Suprapubic skin (tissue), 4 donors: ENCODE results near the gene RIOK2. TPM values are rescaled to one million over a fixed set of nuclear protein-coding genes. Genes with fewer than 3 reads are reported as not detected.

ENCODE experiments used
- DNase-seq, 2 donors: peaks; one replicate each; pipeline ENCODE4 v3.0.0-alpha.2; 2019; ENCODE audit warnings: low spot score in 2 of 2
- H3K27ac ChIP-seq: fragments of 200-600 bp; sonication (generic); one replicate; pipeline ENCODE4 v1.5.1; 2019
- H3K27me3 ChIP-seq: fragments of 200-600 bp; sonication (generic); one replicate; pipeline ENCODE4 v1.5.1; 2019
- H3K36me3 ChIP-seq: fragments of 200-600 bp; sonication (generic); one replicate; pipeline ENCODE4 v1.5.1; 2019
- H3K4me1 ChIP-seq: fragments of 200-600 bp; sonication (generic); one replicate; pipeline ENCODE4 v1.5.1; 2019
- H3K4me3 ChIP-seq: fragments of 200-600 bp; sonication (generic); one replicate; pipeline ENCODE4 v1.5.1; 2019; ENCODE audit warnings: mild to moderate bottlenecking
- H3K9me3 ChIP-seq: fragments of 200-600 bp; sonication (generic); one replicate; pipeline ENCODE4 v1.5.1; 2019
- EP300 ChIP-seq: sonication (generic); formaldehyde crosslinking; IDR thresholded peaks from one replicate; pipeline ENCODE4 v1.6.1; 2017; ENCODE audit warnings: antibody characterized with exemption
- POLR2A ChIP-seq, 2 donors: fragments of 450-650 bp; IDR thresholded peaks; one replicate each; pipeline ENCODE4 v1.6.1; 2017; ENCODE audit warnings: antibody characterized with exemption in 2 of 2, mild to moderate bottlenecking in 2 of 2, moderate library complexity in 2 of 2
- POLR2AphosphoS5 ChIP-seq, 3 donors: sonication (generic); formaldehyde crosslinking; IDR thresholded peaks; one replicate each; pipeline ENCODE4 v1.6.1; 2017; ENCODE audit warnings: antibody characterized with exemption in 3 of 3
- WGBS: methylation state at CpG from one replicate; pipeline ENCODE4 v1.1.5; 2018; 5-methylcytosine and 5-hydroxymethylcytosine counted together
- total RNA-seq, 4 donors: library from RNA; depleted of rRNA; stranded (reverse); fragments of >200 nt; gene quantifications; one replicate each; pipeline ENCODE4 v1.1.0, GENCODE V29; 2016
- TF ChIP-seq, protein P1 (sequence below), 2 donors: fragments of 200-600 bp in 1 of 2; fragments of 450-650 bp in 1 of 2; sonication (generic) in 1 of 2; IDR thresholded peaks; one replicate each; pipeline ENCODE4 v1.5.1; 2016 to 2019; ENCODE audit warnings: antibody characterized with exemption in 2 of 2, mild to moderate bottlenecking in 1 of 2, moderate library complexity in 1 of 2

The RIOK2 gene
- total RNA-seq, 4 donors from 2014 or later: 7.4 to 24.9 (median 16.3) TPM

DNA sequence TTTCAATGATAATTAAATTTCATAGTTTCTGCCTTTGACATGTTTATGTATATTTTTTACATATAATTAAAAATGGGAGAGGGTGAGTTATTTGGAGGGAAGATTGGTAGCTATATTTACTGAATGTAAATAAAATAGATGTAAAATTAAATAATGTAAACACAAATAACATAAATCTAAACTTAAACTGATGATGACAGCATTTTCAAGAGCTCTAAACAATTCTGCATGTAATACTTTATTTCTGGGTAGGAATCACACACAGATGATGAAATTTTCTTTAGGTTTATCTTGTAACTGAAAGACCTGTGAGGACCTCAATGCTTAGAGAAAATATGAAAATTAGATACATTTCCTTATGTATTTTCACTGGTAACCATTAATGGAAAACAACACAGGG lies 42.2 kb upstream of the RIOK2 start:
- no peaks in the 10 kb centered on the region for H3K27me3 ChIP-seq
- no peak overlapping the region for H3K4me3 ChIP-seq
- TF ChIP-seq POLR2A (IDR thresholded peaks at IDR 0.05) (no peak), POLR2AphosphoS5 (IDR thresholded peaks at IDR 0.05) (no peak), EP300 (no peak)
- TF ChIP-seq, protein P1, sequence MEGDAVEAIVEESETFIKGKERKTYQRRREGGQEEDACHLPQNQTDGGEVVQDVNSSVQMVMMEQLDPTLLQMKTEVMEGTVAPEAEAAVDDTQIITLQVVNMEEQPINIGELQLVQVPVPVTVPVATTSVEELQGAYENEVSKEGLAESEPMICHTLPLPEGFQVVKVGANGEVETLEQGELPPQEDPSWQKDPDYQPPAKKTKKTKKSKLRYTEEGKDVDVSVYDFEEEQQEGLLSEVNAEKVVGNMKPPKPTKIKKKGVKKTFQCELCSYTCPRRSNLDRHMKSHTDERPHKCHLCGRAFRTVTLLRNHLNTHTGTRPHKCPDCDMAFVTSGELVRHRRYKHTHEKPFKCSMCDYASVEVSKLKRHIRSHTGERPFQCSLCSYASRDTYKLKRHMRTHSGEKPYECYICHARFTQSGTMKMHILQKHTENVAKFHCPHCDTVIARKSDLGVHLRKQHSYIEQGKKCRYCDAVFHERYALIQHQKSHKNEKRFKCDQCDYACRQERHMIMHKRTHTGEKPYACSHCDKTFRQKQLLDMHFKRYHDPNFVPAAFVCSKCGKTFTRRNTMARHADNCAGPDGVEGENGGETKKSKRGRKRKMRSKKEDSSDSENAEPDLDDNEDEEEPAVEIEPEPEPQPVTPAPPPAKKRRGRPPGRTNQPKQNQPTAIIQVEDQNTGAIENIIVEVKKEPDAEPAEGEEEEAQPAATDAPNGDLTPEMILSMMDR (IDR thresholded peaks at IDR 0.05): no peak

DNA sequence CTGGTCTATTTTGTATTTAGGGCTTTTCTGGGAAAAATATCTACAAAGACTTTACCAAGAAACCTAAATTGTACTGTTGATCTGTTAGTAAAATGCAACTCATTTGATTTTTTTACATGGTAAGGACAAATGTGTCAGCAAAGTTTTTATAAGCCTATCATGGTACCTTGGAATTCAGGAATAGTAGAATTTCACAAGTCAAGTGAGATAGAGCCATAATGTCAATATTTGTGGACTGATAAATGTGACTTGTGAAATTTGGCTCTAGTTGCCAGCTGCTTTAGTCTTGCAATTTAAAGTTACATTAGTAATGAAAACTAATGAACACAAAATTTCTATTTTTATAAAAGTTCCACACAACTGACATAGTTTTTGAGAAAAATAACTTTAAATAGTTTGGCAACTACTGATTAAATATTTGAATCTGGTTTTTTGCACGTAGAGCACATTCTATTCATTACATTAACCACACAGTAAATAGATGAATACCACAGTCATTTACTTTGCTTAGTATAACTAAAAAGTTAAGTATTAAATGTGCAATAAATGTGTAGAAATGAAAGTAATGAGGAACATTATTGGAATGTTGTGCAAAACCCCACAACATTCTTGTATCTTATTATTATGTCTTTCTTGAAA lies 41.2 kb upstream of the RIOK2 start:
- H3K27me3 ChIP-seq: no peaks in the 10 kb centered on the region
- no peaks in the 10 kb centered on the region for H3K4me1 ChIP-seq
- H3K27ac ChIP-seq: no peak overlapping the region
- DNase-seq: no peak
- no peaks in the 10 kb centered on the region for H3K9me3 ChIP-seq
- WGBS: 51% methylated on average over 1 of the region's 1 CpG
- no peak overlapping the region for H3K4me3 ChIP-seq
- H3K36me3 ChIP-seq: no peaks in the 10 kb centered on the region
- TF ChIP-seq EP300 (no peak), POLR2A (IDR thresholded peaks at IDR 0.05) (no peak), POLR2AphosphoS5 (IDR thresholded peaks at IDR 0.05) (no peak)
- TF ChIP-seq, protein P1 (IDR thresholded peaks at IDR 0.05): no peak

More for the DNA sequence above, 42.2 kb upstream of the RIOK2 start:
- H3K27ac ChIP-seq: no peak overlapping the region
- DNase-seq: no peak
- H3K9me3 ChIP-seq: no peaks in the 10 kb centered on the region
- no peaks in the 10 kb centered on the region for H3K4me1 ChIP-seq
- no peaks in the 10 kb centered on the region for H3K36me3 ChIP-seq

DNA sequence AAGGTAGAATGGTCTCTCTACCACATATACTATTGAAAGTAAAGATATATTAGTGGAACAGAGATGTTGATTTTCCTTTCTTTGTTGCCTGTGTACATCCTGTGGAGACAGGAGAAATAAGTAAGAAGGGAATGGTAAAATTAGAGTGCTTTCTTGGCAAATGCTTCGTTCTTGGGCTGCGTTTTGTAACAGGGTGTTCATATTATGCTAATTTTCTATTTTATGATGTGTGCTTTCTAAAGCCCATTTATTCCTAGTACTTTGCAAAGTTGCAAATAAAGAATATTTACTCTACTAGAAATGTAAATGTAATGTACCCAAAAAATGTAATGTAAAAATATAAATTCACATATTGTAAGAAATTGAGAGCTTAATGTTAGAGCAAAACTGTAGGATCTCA lies 40.5 kb upstream of the RIOK2 start:
- DNase-seq: no peak

GRCh38 chr5:97209343-97209742 lies 26.3 kb upstream of the RIOK2 start:
- Histone ChIP-seq H3K9me3 (peaks cover 7% of the 10 kb centered on the region), H3K27ac (no peak overlapping the region), H3K4me1 (no peaks in the 10 kb centered on the region), H3K27me3 (no peaks in the 10 kb centered on the region), H3K4me3 (no peak overlapping the region), H3K36me3 (no peaks in the 10 kb centered on the region)
- 89% methylated on average over 2 of the region's 2 CpGs for WGBS
- TF ChIP-seq, protein P1 (IDR thresholded peaks at IDR 0.05): no peak
- TF ChIP-seq POLR2A (IDR thresholded peaks at IDR 0.05): no peak
- TF ChIP-seq EP300: no peak
- no peak for TF ChIP-seq POLR2AphosphoS5 (IDR thresholded peaks at IDR 0.05)
- no peak for DNase-seq

More for the DNA sequence above, 40.5 kb upstream of the RIOK2 start:
- Histone ChIP-seq H3K4me3 (no peak overlapping the region), H3K36me3 (no peaks in the 10 kb centered on the region), H3K4me1 (no peaks in the 10 kb centered on the region), H3K27me3 (no peaks in the 10 kb centered on the region), H3K27ac (no peak overlapping the region), H3K9me3 (no peaks in the 10 kb centered on the region)
- 60% methylated on average over 2 of the region's 2 CpGs for WGBS
- TF ChIP-seq POLR2A (IDR thresholded peaks at IDR 0.05) (no peak), EP300 (no peak)

- H3K27me3 ChIP-seq: no peaks in the 10 kb centered on the region
- no peak overlapping the region for H3K4me3 ChIP-seq
- WGBS: 88% methylated on average over 2 of the region's 2 CpGs
- no peaks in the 10 kb centered on the region for H3K4me1 ChIP-seq
- H3K36me3 ChIP-seq: no peaks in the 10 kb centered on the region
- H3K27ac ChIP-seq: no peak overlapping the region
- no peak for TF ChIP-seq POLR2AphosphoS5 (IDR thresholded peaks at IDR 0.05)
- TF ChIP-seq EP300: no peak
- no peak for TF ChIP-seq POLR2A (IDR thresholded peaks at IDR 0.05)
- TF ChIP-seq, protein P1 (IDR thresholded peaks at IDR 0.05): no peak
- H3K9me3 ChIP-seq: peaks cover 7% of the 10 kb centered on the region
- no peak for DNase-seq
These were observed 25.7 kb upstream of the RIOK2 start for GRCh38 chr5:97208714-97209113.
